ENCODE data around the gene PAEP. TPM values are rescaled to one million over a fixed set of nuclear protein-coding genes. Genes with fewer than 3 reads are reported as not detected.

Gene PAEP
- total and polyA plus RNA-seq, 9 donors: 0.30 to 1.4 (median 0.35) TPM; not detected in 4

DNA sequence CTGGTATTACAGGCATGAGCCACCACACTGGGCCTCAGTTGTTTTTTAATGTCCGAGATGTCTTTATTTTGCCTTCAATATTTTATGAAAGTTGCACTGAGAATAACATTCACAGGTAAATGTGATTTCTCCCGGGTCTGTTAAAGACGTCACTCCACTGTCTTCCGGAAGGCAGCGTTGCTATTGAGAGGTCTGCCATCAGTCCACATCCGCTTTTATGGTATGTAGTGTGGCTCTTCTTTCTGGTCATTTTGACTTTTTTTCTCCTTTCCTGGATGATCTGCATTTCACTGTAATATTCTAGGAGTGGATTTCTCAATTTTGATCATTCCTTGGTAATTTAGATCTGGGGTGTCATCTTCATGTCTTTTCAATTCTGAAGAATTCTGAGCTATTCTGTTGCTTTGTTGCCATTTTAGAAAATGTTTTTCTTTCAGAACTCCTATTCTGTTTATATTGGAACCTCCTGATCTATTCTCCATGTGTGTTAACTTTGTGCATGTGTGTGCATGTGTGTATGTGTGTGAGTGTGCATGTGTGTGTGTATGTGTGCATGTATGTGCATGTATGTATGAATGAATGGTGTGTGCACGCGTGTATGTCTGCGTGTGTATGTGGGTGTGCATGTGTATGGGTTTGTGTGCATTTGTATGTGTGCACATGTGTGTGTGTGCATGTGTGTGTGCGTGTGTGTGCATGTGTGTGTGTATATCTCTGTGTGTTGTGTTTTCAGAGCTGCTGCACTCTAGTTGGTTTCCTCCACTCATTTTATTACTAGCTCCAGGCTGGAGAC lies 42.2 kb upstream of the PAEP start:
- H3K27me3 ChIP-seq (ENCODE audit: control insufficient read depth, insufficient read depth, low read length): no peaks in the 10 kb centered on the region
- H3K36me3 ChIP-seq (ENCODE audit: control insufficient read depth, insufficient read depth, low read length): no peaks in the 10 kb centered on the region
- no peaks in the 10 kb centered on the region for H3K9me3 ChIP-seq (replicated peaks; ENCODE audit: control insufficient read depth, low read depth, low read length)
- 87% methylated on average over 3 of the region's 10 CpGs for WGBS (ENCODE audit: insufficient coverage)
- DNase-seq: no peak
- H3K27ac ChIP-seq (ENCODE audit: low read length): no peak overlapping the region
- no peaks in the 10 kb centered on the region for H3K4me1 ChIP-seq (ENCODE audit: control insufficient read depth, insufficient read depth, low read length)
- no peak overlapping the region for H3K4me3 ChIP-seq (ENCODE audit: low read length)

DNA sequence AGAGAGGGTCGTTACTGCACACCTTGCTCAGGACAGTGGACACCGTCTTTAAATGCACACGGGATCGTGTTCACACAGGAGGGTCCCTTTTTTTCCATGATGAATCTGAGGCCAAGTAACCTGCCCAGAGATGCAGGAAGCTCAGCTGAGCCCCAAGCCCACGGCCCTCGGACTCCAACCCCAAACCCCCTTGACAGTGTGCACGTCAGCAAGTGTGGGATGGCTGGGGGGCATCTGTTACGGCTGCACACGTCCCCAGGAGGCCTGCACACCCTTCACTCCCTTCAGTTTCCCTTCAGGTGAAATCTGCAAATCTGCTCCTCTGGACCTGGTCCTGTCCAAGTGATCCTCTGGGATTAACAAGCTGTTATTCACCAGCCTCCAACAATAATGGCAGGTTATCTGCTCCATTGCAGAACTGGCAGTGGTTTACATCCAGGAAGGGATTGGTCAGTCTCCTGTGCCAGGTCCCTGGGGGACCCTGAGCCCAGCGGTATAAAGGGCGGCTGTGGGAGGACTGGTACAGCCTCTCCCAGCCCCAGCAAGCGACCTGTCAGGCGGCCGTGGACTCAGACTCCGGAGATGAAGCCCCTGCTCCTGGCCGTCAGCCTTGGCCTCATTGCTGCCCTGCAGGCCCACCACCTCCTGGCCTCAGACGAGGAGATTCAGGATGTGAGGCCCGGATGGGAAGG lies 40.5 kb upstream of the PAEP start, which contains the start of gene LCN1:
LCN1 (plus strand) TSS at position 525 of the 692 bp plus-strand sequence; CDS start at position 583, 58 bp downstream.
- Histone ChIP-seq H3K36me3 (ENCODE audit: control insufficient read depth, insufficient read depth, low read length) (no peaks in the 10 kb centered on the region), H3K4me3 (ENCODE audit: low read length) (no peak within 1 kb of the TSS), H3K27ac (ENCODE audit: low read length) (no peak within 1 kb of the TSS), H3K9me3 (replicated peaks; ENCODE audit: control insufficient read depth, low read depth, low read length) (no peaks in the 10 kb centered on the region), H3K4me1 (ENCODE audit: control insufficient read depth, insufficient read depth, low read length) (no peaks in the 10 kb centered on the region), H3K27me3 (ENCODE audit: control insufficient read depth, insufficient read depth, low read length) (peaks cover 2% of the 10 kb centered on the region)
- 52% methylated on average over 6 of the region's 18 CpGs for WGBS (ENCODE audit: insufficient coverage)
- DNase-seq: no peak

- Histone ChIP-seq H3K27me3 (ENCODE audit: control insufficient read depth, insufficient read depth, low read length) (peaks cover 2% of the 10 kb centered on the region), H3K27ac (ENCODE audit: low read length) (no peak overlapping the region)
Observed at GRCh38 chr9:135521608-135522095, 39.9 kb upstream of the PAEP start.

DNA sequence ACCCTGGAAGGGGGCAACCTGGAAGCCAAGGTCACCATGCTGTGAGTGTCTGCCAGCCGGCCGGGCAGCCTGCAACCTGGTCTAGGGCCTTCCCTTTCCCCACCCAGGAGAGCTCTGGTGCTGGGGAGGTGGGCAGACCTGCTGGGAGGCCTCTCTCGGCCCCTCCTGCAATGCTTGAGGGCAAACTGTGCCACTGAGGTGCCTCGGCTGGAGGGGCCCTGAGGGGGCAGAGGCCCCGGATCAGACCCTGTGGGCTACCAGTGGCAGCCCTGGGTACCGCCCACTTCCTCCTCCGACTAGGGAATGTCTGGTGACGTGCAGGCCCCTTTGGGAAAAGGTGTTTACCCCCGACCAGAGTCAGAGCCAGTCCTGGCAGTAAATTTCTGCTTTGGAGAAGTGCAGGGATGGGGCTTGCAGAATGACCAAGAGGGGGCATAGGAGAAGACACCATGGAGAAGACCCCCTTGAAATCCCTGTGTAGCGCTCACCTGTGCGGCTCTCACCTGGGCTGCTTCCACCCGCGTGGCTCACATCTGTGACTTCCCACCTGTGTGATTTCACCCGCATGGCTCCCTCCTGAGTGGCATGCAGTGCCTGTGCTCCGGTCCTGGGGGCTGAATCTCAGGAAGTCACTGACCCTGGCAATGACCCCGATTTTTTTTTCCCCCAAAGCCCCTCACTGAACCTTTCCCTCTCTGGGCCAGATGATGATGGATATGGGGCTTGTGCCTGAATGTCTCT lies 39.2 kb upstream of the PAEP start:
- no peak overlapping the region for H3K27ac ChIP-seq (ENCODE audit: low read length)
- H3K4me1 ChIP-seq (ENCODE audit: control insufficient read depth, insufficient read depth, low read length): no peaks in the 10 kb centered on the region
- 56% methylated on average over 12 of the region's 16 CpGs for WGBS (ENCODE audit: insufficient coverage)
- no peaks in the 10 kb centered on the region for H3K9me3 ChIP-seq (replicated peaks; ENCODE audit: control insufficient read depth, low read depth, low read length)
- DNase-seq: no peak
- no peak overlapping the region for H3K4me3 ChIP-seq (ENCODE audit: low read length)
- H3K27me3 ChIP-seq (ENCODE audit: control insufficient read depth, insufficient read depth, low read length): peaks cover 2% of the 10 kb centered on the region
- no peaks in the 10 kb centered on the region for H3K36me3 ChIP-seq (ENCODE audit: control insufficient read depth, insufficient read depth, low read length)

More at GRCh38 chr9:135521608-135522095, 39.9 kb upstream of the PAEP start:
- Histone ChIP-seq H3K9me3 (replicated peaks; ENCODE audit: control insufficient read depth, low read depth, low read length) (no peaks in the 10 kb centered on the region), H3K4me3 (ENCODE audit: low read length) (no peak overlapping the region), H3K4me1 (ENCODE audit: control insufficient read depth, insufficient read depth, low read length) (no peaks in the 10 kb centered on the region), H3K36me3 (ENCODE audit: control insufficient read depth, insufficient read depth, low read length) (no peaks in the 10 kb centered on the region)
- 86% methylated on average over 5 of the region's 11 CpGs for WGBS (ENCODE audit: insufficient coverage)
- DNase-seq: no peak

- WGBS (ENCODE audit: insufficient coverage): 46% methylated on average over 13 of the region's 17 CpGs
- Histone ChIP-seq H3K27ac (ENCODE audit: low read length) (no peak overlapping the region), H3K4me3 (ENCODE audit: low read length) (no peak overlapping the region), H3K27me3 (ENCODE audit: control insufficient read depth, insufficient read depth, low read length) (peaks cover 2% of the 10 kb centered on the region), H3K36me3 (ENCODE audit: control insufficient read depth, insufficient read depth, low read length) (no peaks in the 10 kb centered on the region), H3K4me1 (ENCODE audit: control insufficient read depth, insufficient read depth, low read length) (no peaks in the 10 kb centered on the region), H3K9me3 (replicated peaks; ENCODE audit: control insufficient read depth, low read depth, low read length) (no peaks in the 10 kb centered on the region)
- DNase-seq: no peak
Observed at GRCh38 chr9:135522931-135523330, 38.6 kb upstream of the PAEP start.

DNA sequence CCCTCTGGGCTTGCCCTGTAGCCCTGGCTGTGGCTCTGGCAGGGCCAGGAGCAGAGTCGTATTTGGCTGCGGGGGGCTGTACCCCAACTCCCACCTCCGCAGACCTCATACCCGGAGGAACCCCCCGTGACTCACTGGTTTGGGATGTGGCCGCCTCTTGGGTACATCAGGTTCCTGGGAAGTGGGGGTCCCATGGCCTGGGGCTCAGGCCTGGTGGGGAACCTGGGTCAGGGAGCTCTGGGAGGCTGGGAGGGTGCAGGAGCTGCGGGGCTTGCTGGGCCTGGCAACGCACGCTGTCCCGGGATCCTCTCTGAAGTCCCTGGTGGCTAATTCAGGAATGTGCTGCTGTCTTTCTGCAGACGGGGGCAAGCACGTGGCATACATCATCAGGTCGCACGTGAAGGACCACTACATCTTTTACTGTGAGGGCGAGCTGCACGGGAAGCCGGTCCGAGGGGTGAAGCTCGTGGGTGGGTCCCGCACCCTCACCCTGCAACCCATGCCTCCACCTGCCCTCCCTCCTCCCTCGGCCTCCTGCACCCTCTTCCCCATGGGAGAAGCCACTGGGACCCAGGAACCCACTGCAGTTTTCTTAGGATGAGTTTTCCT lies 37.9 kb upstream of the PAEP start:
- no peak for DNase-seq
- Histone ChIP-seq H3K4me1 (ENCODE audit: control insufficient read depth, insufficient read depth, low read length) (no peaks in the 10 kb centered on the region), H3K36me3 (ENCODE audit: control insufficient read depth, insufficient read depth, low read length) (no peaks in the 10 kb centered on the region), H3K27ac (ENCODE audit: low read length) (no peak overlapping the region), H3K27me3 (ENCODE audit: control insufficient read depth, insufficient read depth, low read length) (peaks cover 2% of the 10 kb centered on the region), H3K4me3 (ENCODE audit: low read length) (no peak overlapping the region), H3K9me3 (replicated peaks; ENCODE audit: control insufficient read depth, low read depth, low read length) (no peaks in the 10 kb centered on the region)
- 68% methylated on average over 21 of the region's 21 CpGs for WGBS (ENCODE audit: insufficient coverage)

GRCh38 chr9:135524130-135524861 lies 37.3 kb upstream of the PAEP start:
- Histone ChIP-seq H3K27ac (ENCODE audit: low read length) (no peak overlapping the region), H3K36me3 (ENCODE audit: control insufficient read depth, insufficient read depth, low read length) (no peaks in the 10 kb centered on the region), H3K4me3 (ENCODE audit: low read length) (no peak overlapping the region), H3K27me3 (ENCODE audit: control insufficient read depth, insufficient read depth, low read length) (peaks cover 2% of the 10 kb centered on the region), H3K4me1 (ENCODE audit: control insufficient read depth, insufficient read depth, low read length) (no peaks in the 10 kb centered on the region), H3K9me3 (replicated peaks; ENCODE audit: control insufficient read depth, low read depth, low read length) (no peaks in the 10 kb centered on the region)
- no peak for DNase-seq
- WGBS (ENCODE audit: insufficient coverage): 55% methylated on average over 24 of the region's 27 CpGs

DNA sequence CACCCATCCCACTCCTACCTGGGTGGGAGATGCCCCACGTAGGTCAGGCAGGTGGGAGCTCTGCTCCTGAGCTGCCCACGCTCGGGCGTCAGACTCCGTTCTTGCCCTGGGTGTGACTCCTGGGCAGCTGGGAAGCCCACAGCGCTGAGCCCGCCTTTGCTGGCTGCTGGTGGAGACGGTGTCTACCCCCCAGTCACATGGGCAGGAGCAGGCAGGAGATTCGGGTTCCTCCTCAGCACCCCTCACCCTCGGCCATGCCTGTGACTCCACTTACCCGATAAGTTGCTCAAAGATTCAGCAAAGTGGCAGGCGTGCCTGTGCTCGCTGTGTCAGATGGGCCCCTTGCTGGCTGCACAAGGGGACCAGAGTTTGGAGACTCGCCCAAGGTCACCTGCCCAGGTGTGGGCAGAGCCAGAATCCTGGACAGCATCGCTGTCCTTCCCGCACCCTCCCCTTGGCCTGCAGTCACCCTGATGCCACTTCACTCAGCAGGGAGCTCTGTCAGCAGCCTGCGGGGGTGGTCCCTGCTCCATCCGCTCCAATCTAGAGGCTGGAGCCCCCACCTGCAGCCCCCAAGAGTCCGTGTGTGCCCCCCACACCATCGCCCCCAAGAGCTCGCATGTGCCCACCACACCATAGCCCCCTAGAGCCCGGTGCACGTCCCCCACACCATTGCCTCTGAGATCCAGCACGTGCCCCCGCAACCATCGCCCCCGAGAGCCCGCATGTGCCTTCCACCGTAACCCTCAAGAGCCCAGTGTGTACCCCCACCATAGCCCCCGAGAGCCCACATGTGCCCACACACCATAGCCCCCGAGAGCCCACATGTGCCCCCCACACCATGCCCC lies 36.1 kb upstream of the PAEP start:
- no peak for DNase-seq

More for the DNA sequence above, 36.1 kb upstream of the PAEP start:
- Histone ChIP-seq H3K36me3 (ENCODE audit: control insufficient read depth, insufficient read depth, low read length) (no peaks in the 10 kb centered on the region), H3K4me1 (ENCODE audit: control insufficient read depth, insufficient read depth, low read length) (no peaks in the 10 kb centered on the region), H3K27ac (ENCODE audit: low read length) (no peak overlapping the region), H3K27me3 (ENCODE audit: control insufficient read depth, insufficient read depth, low read length) (peaks cover 2% of the 10 kb centered on the region), H3K9me3 (replicated peaks; ENCODE audit: control insufficient read depth, low read depth, low read length) (no peaks in the 10 kb centered on the region), H3K4me3 (ENCODE audit: low read length) (no peak overlapping the region)
- WGBS (ENCODE audit: insufficient coverage): 78% methylated on average over 19 of the region's 31 CpGs

Data from muscle of leg (tissue), 11 donors.